Measurements from ENCODE around the gene VSTM5.

GRCh38 chr11:93814966-93815633, 35.3 kb downstream of the VSTM5 start:
- TF ChIP-seq, protein P1, sequence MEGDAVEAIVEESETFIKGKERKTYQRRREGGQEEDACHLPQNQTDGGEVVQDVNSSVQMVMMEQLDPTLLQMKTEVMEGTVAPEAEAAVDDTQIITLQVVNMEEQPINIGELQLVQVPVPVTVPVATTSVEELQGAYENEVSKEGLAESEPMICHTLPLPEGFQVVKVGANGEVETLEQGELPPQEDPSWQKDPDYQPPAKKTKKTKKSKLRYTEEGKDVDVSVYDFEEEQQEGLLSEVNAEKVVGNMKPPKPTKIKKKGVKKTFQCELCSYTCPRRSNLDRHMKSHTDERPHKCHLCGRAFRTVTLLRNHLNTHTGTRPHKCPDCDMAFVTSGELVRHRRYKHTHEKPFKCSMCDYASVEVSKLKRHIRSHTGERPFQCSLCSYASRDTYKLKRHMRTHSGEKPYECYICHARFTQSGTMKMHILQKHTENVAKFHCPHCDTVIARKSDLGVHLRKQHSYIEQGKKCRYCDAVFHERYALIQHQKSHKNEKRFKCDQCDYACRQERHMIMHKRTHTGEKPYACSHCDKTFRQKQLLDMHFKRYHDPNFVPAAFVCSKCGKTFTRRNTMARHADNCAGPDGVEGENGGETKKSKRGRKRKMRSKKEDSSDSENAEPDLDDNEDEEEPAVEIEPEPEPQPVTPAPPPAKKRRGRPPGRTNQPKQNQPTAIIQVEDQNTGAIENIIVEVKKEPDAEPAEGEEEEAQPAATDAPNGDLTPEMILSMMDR (IDR thresholded peaks at IDR 0.05) = no peak
- no peak for TF ChIP-seq POLR2A (IDR thresholded peaks at IDR 0.05)

All from uterus (tissue), 2 donors.